ENCODE measurements around the gene WBP1L.
"Not testable (repeated sequence)": the region's sequence is repeated elsewhere in the genome, so short reads cannot be mapped to it uniquely, and the experiment has no call there.

Gene WBP1L

DNA sequence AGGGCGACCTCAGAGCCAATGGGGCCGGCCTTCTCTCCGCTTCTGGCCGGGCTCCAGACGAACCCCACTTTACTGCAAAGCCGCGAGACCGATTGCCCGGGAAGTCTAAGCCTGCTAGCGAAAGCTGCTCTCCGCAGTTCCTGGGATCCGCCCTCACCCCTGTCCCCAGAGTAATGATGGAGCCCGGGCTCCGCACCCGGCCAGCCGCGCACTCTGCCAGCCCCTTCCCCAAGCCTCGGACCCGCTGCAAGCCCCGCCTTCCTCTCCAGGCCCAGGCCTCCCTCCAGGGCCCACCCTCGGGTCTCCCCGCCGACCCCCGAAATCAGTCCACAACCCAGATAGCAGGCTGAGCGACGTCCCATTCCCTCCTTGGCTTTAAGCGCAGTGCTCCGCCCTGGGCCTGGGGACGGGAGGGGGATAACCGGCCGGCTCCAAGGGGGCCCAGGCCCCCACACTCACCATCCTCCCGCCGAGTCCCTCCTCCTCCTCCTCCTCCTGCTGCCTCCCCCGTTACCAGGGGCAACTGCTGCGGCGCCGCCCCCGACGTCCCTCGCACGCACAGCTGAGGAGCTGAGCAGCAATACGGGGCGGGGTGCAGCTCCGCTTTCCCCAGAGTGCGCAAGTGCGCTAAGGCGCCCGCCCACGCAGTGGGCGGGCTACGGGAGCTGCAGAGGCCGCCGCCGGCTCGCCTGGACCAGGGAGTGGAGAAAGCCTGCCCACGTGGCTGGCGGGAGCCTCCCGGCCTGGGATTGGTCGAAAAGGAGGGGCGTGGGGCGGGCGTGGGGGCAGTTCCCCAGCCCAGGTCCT lies 29.7 kb upstream of the WBP1L start, which contains the start of gene ARL3:
ARL3 (minus strand) TSS at position 584 of the 807 bp plus-strand sequence; CDS start at position 462, 122 bp downstream.
- peak within 1 kb of the TSS; percentile 91 for H3K4me3 ChIP-seq (ENCODE audit: control insufficient read depth, low read depth, low read length)
- DNase-seq (ENCODE audit: low read depth) = peak; percentile 97

DNA sequence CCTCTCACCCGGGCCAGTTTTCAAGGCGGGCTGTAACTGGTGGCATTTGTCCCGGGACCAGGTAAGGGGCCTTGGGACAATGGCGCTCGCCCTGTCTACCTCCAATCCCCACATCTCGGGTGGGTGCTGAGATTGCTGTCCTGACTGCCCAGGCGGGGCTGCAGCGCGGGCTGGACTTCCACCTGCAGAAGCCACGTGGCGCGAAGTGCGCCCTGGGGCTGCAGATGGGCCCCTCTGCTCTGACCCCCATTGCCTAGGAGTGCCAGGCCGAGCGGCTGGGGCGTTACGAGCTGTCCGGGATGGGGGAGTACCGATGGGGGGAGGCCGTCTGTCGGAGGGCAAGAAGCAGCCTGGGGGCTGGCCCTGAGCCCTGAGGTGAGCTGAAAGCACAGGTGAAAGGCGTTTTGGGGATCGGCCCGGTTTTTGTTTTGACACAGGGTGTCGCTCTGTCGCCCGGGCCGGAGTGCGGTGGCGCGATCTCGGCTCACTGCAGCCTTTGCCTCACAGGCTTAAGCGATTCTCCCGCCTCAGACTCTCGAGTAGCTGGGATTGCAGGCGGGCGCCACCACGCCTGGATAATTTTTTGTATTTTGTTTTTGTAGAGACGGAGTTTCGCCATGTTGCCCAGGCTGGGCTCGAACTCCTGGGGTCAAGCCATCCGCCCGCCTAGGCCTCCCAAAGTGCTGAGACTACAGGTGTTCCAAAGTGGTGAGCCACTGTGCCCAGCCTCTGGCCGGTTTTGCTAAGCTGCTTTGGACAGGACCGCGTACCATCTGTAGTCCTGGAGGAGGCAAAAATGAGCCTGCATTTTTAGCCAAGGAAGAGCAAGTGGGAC lies 28.9 kb upstream of the WBP1L start, which contains the start of gene SFXN2:
SFXN2 (plus strand) TSS at position 16 of the 835 bp plus-strand sequence. CDS start 12,001 bp downstream, outside the sequence.
- TF ChIP-seq, protein P1, sequence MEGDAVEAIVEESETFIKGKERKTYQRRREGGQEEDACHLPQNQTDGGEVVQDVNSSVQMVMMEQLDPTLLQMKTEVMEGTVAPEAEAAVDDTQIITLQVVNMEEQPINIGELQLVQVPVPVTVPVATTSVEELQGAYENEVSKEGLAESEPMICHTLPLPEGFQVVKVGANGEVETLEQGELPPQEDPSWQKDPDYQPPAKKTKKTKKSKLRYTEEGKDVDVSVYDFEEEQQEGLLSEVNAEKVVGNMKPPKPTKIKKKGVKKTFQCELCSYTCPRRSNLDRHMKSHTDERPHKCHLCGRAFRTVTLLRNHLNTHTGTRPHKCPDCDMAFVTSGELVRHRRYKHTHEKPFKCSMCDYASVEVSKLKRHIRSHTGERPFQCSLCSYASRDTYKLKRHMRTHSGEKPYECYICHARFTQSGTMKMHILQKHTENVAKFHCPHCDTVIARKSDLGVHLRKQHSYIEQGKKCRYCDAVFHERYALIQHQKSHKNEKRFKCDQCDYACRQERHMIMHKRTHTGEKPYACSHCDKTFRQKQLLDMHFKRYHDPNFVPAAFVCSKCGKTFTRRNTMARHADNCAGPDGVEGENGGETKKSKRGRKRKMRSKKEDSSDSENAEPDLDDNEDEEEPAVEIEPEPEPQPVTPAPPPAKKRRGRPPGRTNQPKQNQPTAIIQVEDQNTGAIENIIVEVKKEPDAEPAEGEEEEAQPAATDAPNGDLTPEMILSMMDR (conservative IDR thresholded peaks at IDR 0.05; ENCODE audit: control insufficient read depth, insufficient read depth, low read depth, low read length) = no peak

More for the DNA sequence above, 29.7 kb upstream of the WBP1L start, which contains the start of gene ARL3:
- TF ChIP-seq, protein P1 (conservative IDR thresholded peaks at IDR 0.05; ENCODE audit: control insufficient read depth, insufficient read depth, low read depth, low read length) = no peak

DNA sequence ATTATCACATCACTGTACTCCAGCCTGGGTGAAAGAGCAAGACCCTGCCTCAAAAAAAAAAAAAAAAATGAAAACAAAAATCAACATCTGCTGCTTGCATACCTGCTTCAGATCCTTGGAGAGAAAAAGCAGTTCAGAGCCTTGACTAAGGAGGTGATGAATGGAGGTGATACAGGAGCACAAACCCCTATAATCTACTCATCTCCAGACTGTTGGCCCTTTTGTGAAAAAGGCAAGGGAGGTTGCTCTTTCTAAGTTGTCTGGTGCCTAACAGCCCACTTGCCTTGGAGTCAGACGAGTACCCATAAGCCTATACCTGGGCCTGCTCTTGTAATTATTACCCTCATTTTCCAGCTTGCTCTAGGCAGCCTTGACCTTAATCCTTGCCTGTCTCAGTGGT lies 27.9 kb upstream of the WBP1L start:
- TF ChIP-seq, protein P1 (conservative IDR thresholded peaks at IDR 0.05; ENCODE audit: control insufficient read depth, insufficient read depth, low read depth, low read length) = no peak
- no peak overlapping the region for H3K4me3 ChIP-seq (ENCODE audit: control insufficient read depth, low read depth, low read length)
- no peak for DNase-seq (ENCODE audit: low read depth)

More for the DNA sequence above, 28.9 kb upstream of the WBP1L start, which contains the start of gene SFXN2:
- DNase-seq (ENCODE audit: low read depth) = no peak
- H3K4me3 ChIP-seq (ENCODE audit: control insufficient read depth, low read depth, low read length) = peak within 1 kb of the TSS; percentile 91

DNA sequence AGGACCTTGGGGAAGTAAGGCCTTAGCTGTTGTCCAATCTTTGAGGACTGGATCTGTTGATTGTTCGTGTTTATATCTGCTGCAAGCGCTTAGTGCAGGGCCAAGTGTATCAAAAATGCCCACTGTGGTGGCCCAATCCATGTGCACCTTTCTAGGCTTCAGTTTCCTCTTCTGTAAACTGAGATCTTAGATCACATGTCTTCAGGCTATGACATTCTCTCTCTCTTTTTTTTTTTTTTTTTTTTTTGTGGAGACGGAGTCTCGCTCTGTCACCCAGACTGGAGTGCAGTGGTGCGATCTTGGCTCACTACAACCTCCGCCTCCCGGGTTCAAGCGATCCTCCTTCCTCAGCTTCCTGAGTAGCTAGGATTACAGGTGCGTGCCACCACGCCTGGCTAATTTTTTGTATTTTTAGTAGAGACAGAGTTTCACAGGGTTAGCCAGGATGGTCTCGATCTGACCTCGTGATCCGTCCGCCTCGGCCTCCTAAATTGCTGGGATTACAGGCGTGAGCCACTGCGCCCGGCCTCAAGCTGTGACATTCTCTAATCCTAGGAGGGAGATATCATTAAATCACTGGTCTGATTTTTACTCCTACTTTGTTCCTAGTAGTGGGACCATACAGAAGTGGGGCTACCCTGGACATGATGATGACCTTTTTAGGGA lies 26.7 kb upstream of the WBP1L start:
- H3K4me3 ChIP-seq (ENCODE audit: control insufficient read depth, low read depth, low read length); DNase-seq (ENCODE audit: low read depth): not testable (repeated sequence)

DNA sequence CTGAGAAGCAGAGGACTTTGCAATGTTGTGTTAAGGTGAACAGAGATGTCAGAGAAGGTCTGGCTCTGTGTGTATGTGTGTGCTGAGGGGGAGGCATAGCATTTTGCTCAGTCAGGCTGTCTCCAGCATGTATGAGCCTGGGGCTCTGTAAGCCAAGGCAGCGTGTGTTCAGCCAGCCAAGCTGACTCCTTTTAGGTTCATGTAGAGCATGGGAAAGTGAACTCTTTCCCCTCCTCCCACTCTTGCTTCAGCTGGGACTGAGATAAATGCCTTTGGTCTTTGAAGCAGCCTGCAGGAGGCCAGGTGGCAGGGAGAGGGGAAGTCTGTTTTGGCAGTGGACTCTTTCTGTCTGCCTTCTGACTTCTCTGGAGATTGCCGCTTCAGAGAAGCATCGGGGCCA lies 25.5 kb upstream of the WBP1L start:
- TF ChIP-seq, protein P1 (conservative IDR thresholded peaks at IDR 0.05; ENCODE audit: control insufficient read depth, insufficient read depth, low read depth, low read length) = no peak

DNA sequence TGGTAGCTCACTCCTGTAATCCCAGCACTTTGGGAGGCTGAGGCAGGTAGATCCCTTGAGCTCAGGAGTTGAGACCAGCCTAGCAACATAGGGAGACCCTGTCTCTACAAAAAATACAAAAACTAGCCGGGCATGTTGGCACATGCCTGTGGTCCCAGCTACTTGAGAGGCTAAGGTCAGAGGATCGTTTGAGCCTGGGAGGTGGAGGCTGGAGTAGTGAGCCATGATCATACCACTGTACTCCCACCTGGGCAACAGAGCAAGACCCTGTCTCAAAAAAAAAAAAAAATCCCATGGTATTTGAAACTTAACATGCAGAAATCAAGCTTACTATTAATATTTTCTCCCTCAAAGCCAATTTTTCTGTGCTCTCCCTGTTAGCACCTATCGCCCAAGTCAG lies 23.4 kb upstream of the WBP1L start:
- TF ChIP-seq, protein P1 (conservative IDR thresholded peaks at IDR 0.05; ENCODE audit: control insufficient read depth, insufficient read depth, low read depth, low read length) = no peak
- no peak overlapping the region for H3K4me3 ChIP-seq (ENCODE audit: control insufficient read depth, low read depth, low read length)
- no peak for DNase-seq (ENCODE audit: low read depth)

More for the DNA sequence above, 25.5 kb upstream of the WBP1L start:
- peak; percentile 69 for DNase-seq (ENCODE audit: low read depth)
- no peak overlapping the region for H3K4me3 ChIP-seq (ENCODE audit: control insufficient read depth, low read depth, low read length)
